Stimulated activated CD8-positive, alpha-beta memory T cell treated with anti-CD3 and anti-CD28 coated beads, Interleukin-15, amount 100 ng/mL, for 1 hour (primary cell): ENCODE data around the gene SPAG8.
A peak's percentile ranks its signal among the peaks of the same experiment; 100 is the strongest.

ENCODE experiments used
- DNase-seq: peaks from one replicate; pipeline ENCODE4 v3.0.0-alpha.2; 2020; ENCODE audit warnings: low read depth

SPAG8 gene

DNA sequence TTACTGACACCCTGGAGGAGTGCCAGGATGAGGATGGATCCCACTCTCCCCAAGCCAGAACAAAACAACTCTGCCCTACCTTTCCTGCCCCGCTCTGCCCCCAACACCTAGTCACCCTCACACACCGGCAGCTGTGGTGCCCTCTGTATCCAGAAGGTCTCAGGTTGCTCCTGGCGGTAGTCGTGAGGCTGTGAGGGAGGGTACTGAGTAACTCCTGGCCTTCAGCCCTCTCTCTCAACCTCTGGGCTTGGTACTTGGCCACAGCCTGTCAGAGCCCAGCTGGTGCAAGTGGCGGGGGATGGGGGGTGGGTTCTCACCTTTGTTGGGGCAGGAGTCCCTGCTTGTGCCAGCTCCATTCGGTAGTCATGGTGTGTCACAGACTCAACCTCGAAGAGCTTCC is 1.9 kb downstream of the SPAG8 start:
- DNase-seq, result no peak

DNA sequence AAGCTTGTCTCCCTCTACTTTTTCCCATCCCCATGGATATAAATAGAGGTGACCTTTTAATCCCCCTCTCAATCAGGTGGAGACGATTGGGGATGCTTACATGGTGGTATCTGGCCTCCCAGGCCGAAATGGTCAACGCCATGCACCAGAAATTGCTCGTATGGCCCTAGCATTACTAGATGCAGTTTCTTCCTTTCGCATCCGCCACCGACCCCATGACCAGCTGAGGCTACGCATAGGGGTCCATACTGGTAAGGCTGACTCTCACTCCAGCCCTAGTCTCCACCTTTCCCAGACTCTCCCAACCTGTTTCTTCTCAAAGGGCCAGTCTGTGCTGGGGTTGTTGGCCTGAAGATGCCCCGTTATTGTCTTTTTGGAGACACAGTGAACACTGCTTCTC is 3.6 kb downstream of the SPAG8 start:
- DNase-seq, result no peak

DNA sequence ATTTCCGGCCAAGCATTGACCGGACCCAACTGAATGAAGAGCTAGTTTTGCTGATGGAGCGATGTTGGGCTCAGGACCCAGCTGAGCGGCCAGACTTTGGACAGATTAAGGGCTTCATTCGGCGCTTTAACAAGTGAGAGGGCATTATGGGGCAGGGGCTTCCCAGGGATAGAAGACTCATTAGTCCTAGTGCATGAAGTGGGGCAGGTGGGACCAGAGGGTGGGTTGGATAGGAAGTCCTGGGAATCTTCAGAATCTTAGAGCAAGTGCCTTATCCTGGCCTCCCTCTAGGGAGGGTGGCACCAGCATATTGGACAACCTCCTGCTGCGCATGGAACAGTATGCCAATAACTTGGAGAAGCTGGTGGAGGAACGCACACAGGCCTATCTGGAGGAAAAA is 6.0 kb downstream of the SPAG8 start:
- no peak for DNase-seq

DNA sequence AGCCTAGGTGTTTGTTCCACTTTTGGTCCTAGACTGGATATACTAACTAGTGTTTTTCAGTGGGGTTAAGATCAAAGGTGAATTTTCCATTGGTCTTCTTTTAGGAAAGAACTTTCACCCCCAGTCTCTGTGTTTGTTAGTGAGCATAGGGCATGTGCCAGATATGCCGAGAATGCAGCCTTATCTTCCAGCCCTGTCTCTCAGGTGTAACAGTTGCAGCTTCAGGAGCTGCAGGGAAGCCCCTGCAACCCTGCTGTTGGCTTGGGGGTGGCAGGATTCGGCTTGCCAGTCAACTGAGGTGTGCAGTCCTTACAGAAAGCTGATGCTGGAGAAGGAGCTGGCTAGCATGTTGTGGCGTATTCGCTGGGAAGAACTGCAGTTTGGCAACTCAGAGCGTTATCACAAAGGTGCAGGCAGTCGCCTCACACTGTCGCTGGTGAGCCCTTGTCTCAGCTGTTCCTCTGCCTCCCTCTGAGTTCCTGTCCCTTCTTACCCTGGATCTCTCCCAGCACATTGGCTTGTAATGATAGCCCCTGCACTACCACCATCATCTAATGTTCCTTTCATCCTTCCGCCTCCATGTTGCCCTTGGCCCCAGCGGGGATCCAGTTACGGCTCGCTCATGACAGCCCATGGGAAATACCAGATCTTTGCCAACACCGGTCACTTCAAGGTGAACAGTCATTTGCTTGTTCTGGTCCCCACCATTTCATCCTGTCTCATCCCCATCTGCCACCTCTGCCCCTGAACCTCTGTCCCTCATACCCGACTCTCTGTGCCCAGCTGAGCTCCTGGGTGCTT is 10.5 kb downstream of the SPAG8 start:
- no peak for DNase-seq

DNA sequence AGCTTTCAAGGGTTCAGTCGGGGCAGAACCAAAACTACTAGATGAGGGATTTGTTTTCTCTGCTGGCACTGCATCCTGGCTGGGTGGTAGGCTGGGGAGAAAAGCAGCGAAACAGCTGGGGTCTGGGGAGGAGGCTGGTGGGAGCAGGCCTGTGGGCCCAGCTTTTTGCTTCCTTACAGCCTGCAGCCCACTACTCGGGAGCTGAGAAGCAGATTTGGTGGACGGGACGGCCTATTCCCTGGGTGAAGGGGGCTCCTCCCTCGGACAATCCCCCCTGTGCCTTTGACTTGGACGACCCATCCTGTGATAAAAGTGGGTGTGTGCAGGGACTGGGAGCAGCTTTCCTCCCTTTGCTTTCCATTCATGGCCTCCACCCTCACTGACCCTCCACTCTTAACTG is 11.5 kb downstream of the SPAG8 start:
- DNase-seq, result no peak

DNA sequence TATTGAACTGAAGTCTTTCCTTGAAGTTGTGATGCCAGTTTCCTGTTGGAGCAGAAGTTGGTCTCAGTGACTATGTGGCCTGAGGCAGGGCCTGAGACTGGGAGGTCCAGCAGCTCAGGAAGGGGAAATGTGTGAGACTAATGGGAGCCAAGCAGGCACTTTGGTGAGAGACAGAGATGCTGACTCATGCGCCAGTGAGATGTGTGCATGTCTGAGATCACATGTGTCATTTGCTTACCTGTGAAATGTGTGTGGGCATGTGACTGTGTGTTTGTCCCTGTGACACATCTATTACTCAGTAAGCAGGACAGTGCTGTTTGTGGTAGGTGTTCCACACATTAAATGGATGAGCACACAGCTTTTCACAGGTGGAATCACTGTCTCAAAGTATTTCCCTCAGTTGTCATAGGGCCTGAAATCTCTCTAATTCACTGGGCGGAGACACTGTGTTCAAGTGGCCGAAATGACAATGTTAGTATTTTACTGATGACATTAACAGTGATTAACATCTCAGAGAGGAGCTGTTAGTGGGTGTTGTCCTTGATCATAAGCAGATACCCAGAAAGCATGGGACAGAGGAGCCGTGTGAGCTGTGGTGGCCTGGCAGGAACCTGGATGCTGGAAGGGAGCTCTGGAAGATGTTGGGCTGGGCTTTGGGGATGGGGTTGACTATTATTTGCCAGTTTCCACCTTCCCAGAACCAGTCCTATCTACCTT is 13.2 kb downstream of the SPAG8 start:
- no peak for DNase-seq

DNA sequence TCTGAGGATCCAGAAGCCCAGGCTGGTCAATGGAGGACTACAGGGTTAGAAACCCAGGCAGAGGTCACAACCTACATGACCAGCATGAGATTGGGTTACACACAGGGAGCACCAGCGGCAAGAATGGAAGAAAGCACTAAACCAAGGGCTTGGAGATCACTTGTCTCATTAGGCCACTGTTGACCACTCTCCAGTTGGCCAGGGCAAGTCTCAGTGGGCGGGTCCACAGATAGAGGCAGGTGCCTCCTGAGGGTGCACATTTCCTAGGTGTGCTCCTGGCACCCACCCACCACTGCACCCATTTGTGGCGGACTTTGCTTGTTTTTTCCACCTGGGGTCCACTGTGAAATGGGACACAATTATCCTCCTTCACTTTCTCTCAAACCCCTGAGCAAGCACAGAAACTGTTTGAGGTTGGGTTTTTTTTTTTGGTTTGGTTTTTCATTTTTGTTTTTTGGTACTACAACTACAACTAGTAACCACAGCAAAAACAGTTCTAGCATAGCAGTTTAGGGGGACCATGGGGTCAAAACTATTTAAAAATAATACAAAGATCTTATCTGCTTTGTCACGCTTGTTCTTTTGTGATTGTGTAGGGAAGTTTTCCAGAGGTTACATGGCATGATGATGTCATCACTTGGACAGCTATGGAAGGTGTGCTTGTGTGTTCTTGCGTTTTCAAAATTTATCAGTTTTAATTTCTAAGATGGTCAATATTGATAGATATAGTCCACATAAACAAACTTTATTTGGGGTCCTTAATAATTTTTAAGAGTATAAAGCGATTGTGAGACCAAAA is 14.6 kb downstream of the SPAG8 start:
- DNase-seq, result no peak

- DNase-seq, result no peak
Observed at GRCh38 chr9:35795695-35796094, 16.4 kb downstream of the SPAG8 start.

DNA sequence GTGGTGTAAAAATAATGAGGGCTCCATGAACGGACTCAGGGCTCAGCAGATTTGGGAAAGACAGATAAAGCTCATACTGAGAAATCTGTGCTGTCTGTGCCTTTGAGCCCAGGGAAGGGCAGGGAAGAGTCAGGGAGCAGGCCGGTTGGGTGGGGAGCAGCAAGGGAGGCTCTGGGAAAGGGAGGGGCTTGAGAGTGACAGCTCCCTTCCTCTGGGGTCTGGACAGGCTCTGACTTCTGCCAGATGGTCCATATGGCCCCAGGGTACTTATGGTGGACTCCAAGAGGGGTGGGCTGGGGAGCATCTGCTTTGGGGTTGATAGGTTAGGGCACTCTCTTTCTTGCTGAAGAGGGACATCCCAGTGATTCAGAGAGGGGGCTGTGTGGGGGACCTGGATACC is 18.6 kb downstream of the SPAG8 start:
- no peak for DNase-seq

GRCh38 chr9:35792826-35793225 is 19.2 kb downstream of the SPAG8 start:
- no peak for DNase-seq

- DNase-seq, result no peak
Observed at GRCh38 chr9:35792024-35792813, 19.8 kb downstream of the SPAG8 start.

GRCh38 chr9:35791297-35791921 is 20.7 kb downstream of the SPAG8 start, which contains the start of gene NPR2:
NPR2 (plus strand) TSS chr9:35791591; CDS start chr9:35792409, 818 bp downstream.
- DNase-seq, result no peak

DNA sequence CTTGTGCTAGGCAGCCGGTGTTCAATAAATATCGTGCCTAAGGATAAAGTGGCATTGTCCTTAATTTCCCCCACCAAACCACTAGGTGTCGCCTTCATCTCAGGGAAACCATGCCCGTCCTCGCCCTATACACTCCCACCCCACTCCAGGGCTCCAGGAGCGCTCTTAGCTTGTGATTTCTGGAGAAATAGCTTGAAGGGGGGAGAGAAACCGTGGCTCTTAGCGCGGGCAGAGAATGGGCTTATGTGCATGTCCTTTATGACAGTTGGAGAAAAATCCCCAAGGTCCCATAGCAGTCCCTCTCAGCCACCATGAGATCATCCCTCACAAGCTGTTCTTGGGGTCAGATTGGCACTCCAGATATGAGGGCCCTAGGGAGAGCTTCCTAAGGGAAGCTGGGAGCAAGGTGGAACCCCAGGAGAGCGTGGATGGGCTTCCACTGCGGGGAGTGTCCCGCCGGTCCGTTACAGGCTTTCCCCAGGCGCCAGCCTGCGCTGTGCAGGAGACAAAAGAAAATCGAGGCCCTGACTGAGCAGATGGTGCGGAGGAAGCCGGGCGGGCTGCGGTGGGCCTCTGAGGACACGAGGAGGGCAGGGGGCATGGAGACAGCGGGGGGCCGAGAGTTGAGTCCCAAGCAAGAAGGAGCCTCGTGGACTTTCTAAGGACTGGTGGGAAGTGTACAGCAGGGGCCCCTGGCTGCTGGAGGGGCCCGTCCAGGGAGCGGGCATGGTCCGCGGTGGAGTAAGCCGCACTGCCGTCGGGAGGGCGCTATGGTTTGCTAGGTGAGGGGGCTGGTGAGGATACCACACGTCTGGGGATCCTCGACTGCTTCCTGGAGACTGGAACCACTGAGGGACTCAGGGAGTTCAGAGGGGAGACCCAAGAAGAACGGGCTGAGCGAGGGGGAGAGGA is 21.4 kb downstream of the SPAG8 start:
- DNase-seq, result peak; percentile 13

DNA sequence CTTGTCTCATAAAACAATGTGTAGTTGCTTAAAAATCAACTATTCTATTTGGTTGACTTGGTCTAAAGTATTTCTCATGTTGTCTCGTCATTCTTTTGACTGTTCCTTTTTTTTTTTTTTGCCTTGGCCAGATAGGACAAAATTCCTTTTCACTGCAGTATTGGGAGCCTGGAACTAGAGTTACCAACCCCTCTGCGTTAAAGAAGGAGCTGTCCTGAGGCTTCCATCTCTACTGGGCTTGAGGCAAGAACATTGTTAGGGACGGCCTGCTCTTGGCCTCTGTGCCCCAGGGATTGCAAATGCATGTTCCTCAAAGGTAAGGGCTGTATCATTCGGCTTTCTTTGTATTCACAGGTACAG is 22.1 kb downstream of the SPAG8 start:
- DNase-seq, result no peak

GRCh38 chr9:35789541-35789940 is 22.5 kb downstream of the SPAG8 start:
- no peak for DNase-seq

- DNase-seq, result no peak
Observed at GRCh38 chr9:35783418-35783817, 28.6 kb downstream of the SPAG8 start.

- no peak for DNase-seq
Observed at GRCh38 chr9:35781066-35781465, 31.0 kb downstream of the SPAG8 start.

- DNase-seq, result no peak
Observed at GRCh38 chr9:35778496-35778895, 33.6 kb downstream of the SPAG8 start.

DNA sequence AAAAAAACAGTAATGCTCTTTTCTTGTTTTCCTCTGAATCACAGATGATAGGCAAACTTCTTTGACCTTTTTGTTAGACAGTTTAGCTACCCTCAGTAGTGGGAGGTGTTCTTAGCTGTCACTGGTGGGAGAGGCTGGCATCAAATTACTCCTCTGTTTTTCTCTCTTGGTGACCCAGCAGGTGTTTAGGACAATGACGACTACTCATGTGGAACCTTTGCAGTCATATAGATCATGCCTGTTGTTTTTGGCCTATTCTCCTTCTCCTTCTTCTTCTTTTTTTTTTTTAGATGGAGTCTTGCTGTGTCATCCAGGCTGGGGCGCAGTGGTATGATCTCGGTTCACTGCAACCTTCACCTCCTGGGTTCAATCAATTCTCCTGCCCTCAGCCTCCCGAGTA is 36.0 kb downstream of the SPAG8 start:
- DNase-seq, result no peak

GRCh38 chr9:35774907-35775635 is 37.0 kb downstream of the SPAG8 start:
- no peak for DNase-seq
